ENCODE data around the gene CHST10.

DNA sequence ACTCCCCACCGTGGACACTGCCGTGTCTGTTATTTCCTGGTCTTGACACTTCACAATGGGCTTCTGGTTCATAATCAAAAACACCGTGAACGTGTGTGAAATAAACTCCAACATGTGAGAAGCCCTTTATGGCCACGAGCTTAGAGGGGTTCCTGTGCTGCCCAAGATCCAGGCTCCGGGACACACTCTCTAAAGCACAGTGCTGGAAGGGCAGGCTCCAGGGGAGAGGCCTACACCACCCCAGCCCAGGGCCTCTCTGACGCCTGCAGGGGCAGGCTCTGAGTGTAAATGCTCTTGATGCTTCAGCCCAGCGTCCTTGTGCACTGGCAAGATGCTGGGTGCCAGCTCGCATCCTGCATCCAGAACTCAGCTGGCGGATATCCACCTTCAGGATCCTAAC, 13.7 kb downstream of the CHST10 start:
- no peak for TF ChIP-seq EP300 (IDR thresholded peaks at IDR 0.05)
- TF ChIP-seq, protein P1, sequence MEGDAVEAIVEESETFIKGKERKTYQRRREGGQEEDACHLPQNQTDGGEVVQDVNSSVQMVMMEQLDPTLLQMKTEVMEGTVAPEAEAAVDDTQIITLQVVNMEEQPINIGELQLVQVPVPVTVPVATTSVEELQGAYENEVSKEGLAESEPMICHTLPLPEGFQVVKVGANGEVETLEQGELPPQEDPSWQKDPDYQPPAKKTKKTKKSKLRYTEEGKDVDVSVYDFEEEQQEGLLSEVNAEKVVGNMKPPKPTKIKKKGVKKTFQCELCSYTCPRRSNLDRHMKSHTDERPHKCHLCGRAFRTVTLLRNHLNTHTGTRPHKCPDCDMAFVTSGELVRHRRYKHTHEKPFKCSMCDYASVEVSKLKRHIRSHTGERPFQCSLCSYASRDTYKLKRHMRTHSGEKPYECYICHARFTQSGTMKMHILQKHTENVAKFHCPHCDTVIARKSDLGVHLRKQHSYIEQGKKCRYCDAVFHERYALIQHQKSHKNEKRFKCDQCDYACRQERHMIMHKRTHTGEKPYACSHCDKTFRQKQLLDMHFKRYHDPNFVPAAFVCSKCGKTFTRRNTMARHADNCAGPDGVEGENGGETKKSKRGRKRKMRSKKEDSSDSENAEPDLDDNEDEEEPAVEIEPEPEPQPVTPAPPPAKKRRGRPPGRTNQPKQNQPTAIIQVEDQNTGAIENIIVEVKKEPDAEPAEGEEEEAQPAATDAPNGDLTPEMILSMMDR (IDR thresholded peaks at IDR 0.05), result no peak
- TF ChIP-seq POLR2A (IDR thresholded peaks at IDR 0.05; ENCODE audit: low read depth), result no peak
- no peak for TF ChIP-seq POLR2AphosphoS5 (IDR thresholded peaks at IDR 0.05)

Data from esophagus muscularis mucosa (tissue), 4 donors.